ENCODE results near the gene NUDT16L1.

The NUDT16L1 gene

DNA sequence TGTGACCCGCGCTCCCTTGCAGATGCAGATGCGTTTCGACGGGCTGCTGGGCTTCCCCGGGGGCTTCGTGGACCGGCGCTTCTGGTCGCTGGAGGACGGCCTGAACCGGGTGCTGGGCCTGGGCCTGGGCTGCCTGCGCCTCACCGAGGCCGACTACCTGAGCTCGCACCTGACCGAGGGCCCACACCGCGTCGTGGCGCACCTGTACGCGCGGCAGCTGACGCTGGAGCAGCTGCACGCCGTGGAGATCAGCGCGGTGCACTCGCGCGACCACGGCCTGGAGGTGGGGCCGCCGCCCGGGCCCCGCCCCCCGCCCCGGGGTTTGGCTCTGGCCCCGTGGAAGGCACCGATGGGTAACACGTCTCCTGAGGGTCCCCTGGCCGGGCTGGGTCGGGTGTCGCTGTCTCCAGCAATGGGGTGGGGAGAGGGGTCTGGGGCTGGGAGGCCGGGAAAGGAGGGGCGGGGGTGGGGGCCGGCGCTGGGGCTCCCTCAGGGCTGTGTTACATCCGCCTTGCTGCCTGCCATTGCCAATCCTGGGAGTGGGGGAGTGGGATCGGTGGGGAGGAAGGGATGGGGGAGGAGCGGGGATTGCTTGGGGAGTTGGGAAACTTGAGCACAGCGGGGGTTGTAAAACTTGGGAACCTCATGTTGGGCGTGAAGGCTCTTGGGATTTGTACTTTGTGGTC is 737 bp downstream of the NUDT16L1 start:
- in situ Hi-C loops (cut with MboI; ENCODE audit: low sequenced_read_pairs) = no loop called here

DNA sequence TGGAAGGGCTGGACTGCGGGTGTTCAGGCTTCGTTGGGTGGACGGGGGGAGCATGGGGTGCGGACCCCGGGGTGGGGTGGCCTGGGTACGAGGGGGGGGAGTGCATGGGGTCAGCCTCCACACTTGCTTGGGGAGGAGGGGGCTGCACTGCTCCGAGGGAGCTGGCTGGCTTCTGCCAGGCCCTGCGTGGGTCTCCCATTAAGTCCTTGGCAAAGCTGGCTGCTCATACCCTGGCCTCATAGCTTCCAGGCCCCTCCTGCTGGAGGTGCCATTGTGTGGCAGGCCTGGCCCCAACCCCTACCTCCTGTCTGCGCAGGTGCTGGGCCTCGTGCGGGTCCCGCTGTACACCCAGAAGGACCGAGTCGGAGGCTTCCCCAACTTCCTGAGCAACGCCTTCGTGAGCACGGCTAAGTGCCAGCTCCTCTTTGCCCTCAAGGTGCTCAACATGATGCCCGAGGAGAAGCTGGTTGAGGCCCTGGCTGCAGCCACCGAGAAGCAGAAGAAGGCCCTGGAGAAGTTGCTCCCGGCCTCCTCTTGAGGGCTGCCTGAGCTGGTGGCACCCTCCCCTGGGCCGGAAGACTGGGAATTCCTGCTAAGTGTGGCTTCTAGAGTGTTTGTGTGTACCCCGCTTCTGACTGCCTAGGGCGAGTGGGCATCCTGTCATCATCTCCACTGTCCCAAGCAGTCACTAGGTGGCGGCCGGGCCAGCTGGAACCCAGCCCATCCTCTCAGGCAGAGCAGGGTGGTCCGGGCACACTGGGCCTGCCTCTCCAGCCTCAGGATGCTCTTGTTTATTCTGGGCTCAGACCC is 1.5 kb downstream of the NUDT16L1 start:
- in situ Hi-C loops (cut with MboI; ENCODE audit: low sequenced_read_pairs) = no loop called here

DNA sequence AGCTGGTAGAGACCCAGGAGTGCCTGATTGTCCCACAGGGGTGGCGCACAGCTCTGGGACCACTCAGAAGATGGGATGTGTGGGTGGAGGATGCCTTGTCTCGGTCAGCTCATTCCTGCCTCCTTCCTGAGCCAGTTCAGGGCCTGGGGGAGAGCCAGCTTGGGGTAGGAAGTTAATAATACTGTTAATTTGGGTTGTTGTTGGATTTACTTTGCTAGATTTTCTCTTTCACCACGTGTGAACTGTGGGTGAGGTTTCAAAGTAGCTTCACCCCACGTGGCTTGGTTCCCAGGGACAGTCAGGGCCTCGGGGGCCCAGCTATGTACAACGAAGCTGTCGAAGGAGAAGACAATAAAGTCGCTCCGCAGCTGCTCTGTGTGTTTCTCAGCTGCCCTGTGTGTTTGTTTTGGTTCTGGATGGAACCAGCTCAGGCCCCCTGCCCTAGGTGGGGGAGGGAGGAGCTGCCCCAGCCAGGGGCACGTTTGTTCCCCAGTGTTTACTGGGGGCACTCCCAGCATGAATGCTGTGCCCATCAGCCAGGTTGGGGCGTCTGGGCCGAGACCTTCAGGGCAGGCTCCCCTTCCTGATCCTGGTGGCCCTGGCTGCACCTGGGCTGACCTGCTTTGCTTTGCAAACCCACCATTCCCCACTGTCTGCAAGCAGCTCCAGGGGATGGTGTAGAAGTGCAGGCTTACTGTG is 2.3 kb downstream of the NUDT16L1 start:
- in situ Hi-C loops (cut with MboI; ENCODE audit: low sequenced_read_pairs) = no loop called here

- in situ Hi-C loops (cut with MboI; ENCODE audit: low sequenced_read_pairs) = no loop called here
These were observed 3.0 kb downstream of the NUDT16L1 start for GRCh38 chr16:4696172-4696904.

DNA sequence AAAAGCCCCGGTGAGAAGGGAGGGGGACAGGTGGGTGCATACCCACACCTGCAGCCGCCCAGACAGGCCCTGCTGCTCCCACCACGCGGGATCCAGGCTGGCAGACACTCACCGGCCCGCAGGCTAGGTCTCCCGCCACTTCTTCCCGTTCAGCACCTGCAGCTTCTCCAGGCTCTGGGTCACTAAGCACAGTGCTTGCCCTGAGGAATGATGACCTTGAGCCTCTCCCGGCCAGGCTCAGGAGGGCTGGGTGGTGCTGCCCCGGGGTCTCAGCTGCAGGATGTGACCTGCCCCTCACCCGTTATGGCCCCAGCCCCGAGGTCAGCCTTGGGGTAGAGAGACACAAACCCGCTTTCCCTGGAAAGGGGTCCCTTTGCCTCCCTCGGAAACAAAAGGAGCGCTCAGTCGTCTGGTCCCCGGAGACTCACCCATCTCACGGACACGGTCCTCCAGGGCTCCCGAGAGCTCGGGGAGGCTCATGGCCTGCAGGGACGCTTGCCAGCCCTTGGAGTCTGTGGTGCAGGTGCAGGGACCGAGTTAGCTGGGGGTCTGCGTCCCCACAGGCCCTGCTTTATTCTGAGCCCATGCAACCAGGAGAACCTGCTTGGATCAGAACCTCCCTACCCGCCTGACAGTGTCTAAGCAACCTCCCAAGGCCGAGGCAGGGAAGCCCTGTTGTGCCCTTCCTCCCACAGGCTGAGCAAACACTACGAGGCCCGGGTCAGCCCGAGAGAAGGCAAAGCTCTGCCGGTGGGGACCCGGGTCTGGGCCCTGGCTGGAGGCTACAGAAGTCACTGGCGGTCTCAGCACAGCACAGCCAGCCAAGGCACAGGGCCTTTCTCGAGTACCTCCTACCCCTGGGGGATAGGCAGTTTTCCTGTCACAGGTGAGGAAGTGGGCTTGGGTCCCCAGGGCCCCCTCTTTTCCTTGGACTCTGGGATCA is 3.8 kb downstream of the NUDT16L1 start:
- in situ Hi-C loops (cut with MboI; ENCODE audit: low sequenced_read_pairs) = no loop called here

- in situ Hi-C loops (cut with MboI; ENCODE audit: low sequenced_read_pairs) = no loop called here
These were observed 4.5 kb downstream of the NUDT16L1 start for GRCh38 chr16:4697848-4698291.

- in situ Hi-C loops (cut with MboI; ENCODE audit: low sequenced_read_pairs) = no loop called here
These were observed 5.1 kb downstream of the NUDT16L1 start for GRCh38 chr16:4698321-4699045.

DNA sequence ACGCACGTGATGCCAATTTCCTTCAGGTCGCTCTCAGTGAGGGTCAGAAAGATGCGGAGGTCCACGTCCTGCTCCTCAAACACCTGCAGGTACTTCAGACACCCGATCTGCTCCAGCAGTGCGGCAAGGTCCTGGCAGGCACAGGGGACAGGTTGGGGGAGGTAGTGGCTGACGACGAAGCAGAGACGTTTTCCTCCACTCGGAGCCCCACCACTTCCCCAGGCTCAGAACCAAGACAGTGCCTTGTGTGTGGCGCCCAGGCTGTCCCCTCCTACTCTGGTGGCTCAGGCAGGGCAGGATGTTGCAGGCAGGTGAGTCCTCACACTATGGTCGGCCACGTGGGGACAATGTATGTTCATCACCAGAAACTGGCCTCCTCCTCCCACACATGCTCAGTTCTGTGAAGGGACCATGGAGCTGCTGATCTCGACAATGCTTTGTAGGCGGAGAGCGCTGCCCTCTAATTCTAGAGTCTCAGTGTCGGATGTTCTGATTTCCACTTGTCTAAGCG is 5.7 kb downstream of the NUDT16L1 start:
- in situ Hi-C loops (cut with MboI; ENCODE audit: low sequenced_read_pairs) = no loop called here

DNA sequence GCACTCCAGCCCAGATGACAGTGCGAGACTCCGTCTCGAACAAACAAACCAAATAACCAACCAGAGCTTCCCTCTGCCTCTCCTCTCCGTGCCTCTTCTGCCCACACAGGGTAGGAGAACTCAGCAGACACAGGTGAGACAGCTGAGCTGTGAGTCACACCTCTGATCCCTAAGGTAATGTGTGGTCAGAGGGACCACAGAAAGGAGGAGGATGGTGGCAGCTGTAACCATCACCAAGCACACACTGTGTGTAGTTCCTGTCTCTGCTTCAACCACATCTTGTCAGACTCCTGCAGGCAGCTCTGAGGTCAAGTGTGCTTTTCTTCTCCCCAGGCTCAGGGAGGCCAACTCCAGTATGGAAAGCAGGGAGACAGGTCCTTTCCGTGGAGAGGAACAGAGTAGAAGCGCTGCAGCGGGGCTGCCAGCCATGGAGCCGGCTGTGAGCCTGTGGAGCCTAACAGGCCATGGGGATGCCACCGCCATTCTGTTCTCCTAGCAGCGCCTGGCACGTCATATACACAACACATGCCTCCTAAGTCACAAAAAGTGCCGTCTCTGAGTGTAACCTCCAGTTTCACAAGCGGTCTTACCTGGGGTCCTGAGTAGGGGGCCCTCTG is 7.1 kb downstream of the NUDT16L1 start:
- in situ Hi-C loops (cut with MboI; ENCODE audit: low sequenced_read_pairs) = no loop called here

DNA sequence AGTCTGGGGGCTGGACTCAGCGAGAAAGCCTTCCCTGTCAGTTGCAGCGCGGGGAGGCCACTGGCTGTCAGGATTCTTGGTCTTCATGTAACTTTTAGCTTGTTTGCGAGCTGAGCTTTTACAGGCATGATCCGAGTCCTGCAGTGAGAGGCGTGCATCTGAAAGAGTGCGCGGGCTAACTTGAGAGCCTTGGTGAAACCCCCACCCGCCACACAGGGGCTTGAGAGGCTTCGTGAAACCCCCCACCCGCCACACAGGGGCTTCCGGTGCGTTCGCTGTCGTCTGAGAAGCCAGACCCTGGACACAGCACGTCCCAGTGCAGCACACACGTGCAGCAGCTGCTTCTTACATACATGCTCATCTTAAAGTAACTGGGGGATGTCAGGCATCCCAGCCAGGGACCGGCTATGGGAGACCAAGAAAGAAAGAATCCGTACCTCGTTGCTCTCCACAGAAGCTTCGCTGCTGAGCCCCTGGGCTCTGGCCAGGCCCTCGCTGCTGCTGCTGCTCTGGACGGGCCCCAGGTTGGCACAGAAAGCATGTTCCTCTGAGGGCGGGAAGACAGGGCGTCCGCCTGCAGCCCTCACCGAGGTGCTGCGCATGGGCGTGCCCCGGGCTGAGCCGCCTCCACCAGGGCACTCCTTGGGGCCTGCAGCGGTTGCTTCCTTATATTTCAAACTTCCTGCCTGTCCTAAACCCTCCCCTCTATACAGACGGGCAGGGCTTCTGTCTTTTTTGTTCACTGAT is 7.8 kb downstream of the NUDT16L1 start:
- in situ Hi-C loops (cut with MboI; ENCODE audit: low sequenced_read_pairs) = no loop called here

- in situ Hi-C loops (cut with MboI; ENCODE audit: low sequenced_read_pairs) = no loop called here
These were observed 8.6 kb downstream of the NUDT16L1 start for GRCh38 chr16:4701791-4702465.

- in situ Hi-C loops (cut with MboI; ENCODE audit: low sequenced_read_pairs) = no loop called here
These were observed 9.1 kb downstream of the NUDT16L1 start for GRCh38 chr16:4702466-4702808.

DNA sequence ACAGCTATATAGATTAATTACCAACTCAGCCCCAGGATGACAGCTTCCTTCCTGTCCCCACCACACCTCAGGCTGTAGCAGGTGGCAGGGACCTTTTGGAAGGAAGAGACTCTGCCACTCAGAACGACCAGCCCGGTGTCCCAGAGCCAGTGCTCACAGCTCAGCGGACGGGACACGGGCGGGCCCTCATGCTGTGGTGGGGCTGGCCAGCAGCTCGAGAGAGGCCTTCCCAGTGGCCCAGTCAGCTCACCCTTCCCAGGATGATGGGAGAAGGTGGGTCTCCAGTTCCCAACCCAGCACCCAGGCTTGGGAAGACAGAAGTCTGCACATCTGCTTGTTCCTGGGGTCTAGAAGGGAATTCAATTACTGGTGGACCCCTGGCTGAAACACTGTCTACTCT is 10.5 kb downstream of the NUDT16L1 start:
- in situ Hi-C loops (cut with MboI; ENCODE audit: low sequenced_read_pairs) = no loop called here

DNA sequence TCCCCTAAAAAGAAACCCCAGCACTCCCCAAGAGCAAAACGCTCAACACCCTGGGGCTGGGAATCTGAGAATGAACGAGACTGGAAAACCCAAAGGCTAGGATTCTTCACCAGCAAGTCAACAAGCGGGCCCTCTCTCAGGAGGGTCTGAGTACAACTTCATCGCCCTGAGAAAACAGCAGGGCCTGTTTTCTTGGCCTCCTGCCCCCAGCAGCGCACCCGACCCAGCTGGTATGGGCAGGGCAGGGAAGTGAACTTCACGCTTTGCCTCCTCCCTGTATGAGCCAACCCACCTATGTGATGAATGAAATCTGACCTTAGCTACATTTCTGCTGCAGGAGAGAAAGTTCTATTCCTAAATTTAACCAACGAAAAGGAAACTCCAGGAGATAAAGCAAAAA is 11.1 kb downstream of the NUDT16L1 start:
- in situ Hi-C loops (cut with MboI; ENCODE audit: low sequenced_read_pairs) = no loop called here

- in situ Hi-C loops (cut with MboI; ENCODE audit: low sequenced_read_pairs) = no loop called here
These were observed 11.6 kb downstream of the NUDT16L1 start for GRCh38 chr16:4704913-4705312.

DNA sequence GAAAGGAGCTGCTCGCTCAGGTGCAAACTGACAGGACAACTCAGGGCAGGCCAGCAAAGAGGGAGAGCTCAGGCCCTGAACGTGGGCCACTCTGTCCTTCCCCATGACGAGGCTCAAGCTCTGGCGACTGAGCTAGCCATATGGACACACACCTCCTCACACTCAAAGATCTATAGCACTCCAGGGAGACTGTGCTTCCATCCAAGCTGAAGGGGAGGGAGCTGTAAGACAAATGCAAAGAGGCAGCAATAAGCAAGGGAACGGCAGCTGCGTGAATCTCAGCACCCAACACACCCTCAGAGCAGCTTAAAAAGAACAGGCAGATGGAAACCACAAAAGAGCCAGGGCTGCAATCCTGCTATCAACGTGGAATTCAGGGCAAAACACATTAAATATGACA is 13.5 kb downstream of the NUDT16L1 start:
- in situ Hi-C loops (cut with MboI; ENCODE audit: low sequenced_read_pairs) = no loop called here

DNA sequence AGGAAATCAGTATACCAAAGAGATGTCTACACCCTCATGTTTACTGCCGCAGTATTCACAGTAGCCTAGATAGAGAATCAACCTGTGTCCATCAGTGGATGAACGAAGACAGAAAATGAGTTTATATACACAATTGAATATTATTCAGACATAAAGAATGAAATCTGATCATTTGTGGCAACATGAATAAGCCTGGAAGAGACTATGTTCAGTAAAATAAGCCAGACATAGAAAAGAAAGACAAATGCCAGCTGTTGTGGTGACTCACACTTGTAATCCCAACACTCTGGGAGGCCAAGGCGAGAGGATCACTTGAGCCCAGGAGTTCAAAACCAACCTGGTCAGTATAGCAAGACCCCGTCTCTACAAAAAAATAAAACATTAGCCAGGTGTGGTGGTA is 16.1 kb downstream of the NUDT16L1 start:
- in situ Hi-C loops (cut with MboI; ENCODE audit: low sequenced_read_pairs) = no loop called here

Data from HL-60/S4 treated with phorbol 12-myristate 13-acetate at 8.2 ng/mL for 4 days and 3 days (cell line).